Measurements from ENCODE around the gene SPATA31C1. TPM values are rescaled to one million over a fixed set of nuclear protein-coding genes. Genes with fewer than 3 reads are reported as not detected.

Gene SPATA31C1
- total RNA-seq, 1 experiment from 2014 or later, result not detected

DNA sequence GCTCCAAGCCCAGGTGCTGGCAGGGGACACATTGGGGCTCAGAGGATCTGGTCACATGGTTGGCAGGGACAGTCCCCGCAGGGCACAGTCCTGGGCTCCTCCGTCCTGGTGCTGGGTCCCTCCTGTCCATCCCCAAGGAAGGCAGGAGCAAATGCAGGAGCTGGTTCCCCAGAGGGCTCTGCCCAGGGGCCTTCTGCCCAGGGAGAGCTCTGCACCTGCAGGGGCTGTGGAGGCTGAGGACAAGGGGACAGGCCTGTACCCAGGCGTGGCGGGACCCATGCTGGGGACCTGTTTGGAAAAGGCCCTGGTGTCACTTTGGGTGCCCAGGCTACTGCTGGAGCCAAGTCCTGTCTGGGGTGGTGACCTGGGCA, 27.9 kb upstream of the SPATA31C1 start:
- no peaks in the 10 kb centered on the region for H3F3A ChIP-seq (ENCODE audit: low read length, unreplicated experiment)
- no peak overlapping the region for H3K4me2 ChIP-seq (ENCODE audit: low read length)
- DNase-seq (no peak), ATAC-seq (no peak)
- H3K9me3 ChIP-seq (ENCODE audit: low read length), result no peaks in the 10 kb centered on the region
- H3K4me3 ChIP-seq (ENCODE audit: low read length), result no peak overlapping the region
- H4K20me1 ChIP-seq (ENCODE audit: low read length), result no peaks in the 10 kb centered on the region
- no peaks in the 10 kb centered on the region for H3K27me3 ChIP-seq (ENCODE audit: low read length)
- no peaks in the 10 kb centered on the region for H3K36me3 ChIP-seq (ENCODE audit: low read depth, low read length)
- intact Hi-C loops (cut with micrococcal nuclease), result no loop called here
- TF ChIP-seq EZH2phosphoT487 (IDR thresholded peaks at IDR 0.05; ENCODE audit: borderline replicate concordance, low read length), result no peak
- no peak for TF ChIP-seq EZH2 (IDR thresholded peaks at IDR 0.05; ENCODE audit: low read length, unreplicated experiment)
- TF ChIP-seq, protein P1, sequence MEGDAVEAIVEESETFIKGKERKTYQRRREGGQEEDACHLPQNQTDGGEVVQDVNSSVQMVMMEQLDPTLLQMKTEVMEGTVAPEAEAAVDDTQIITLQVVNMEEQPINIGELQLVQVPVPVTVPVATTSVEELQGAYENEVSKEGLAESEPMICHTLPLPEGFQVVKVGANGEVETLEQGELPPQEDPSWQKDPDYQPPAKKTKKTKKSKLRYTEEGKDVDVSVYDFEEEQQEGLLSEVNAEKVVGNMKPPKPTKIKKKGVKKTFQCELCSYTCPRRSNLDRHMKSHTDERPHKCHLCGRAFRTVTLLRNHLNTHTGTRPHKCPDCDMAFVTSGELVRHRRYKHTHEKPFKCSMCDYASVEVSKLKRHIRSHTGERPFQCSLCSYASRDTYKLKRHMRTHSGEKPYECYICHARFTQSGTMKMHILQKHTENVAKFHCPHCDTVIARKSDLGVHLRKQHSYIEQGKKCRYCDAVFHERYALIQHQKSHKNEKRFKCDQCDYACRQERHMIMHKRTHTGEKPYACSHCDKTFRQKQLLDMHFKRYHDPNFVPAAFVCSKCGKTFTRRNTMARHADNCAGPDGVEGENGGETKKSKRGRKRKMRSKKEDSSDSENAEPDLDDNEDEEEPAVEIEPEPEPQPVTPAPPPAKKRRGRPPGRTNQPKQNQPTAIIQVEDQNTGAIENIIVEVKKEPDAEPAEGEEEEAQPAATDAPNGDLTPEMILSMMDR (conservative IDR thresholded peaks at IDR 0.05; ENCODE audit: low read depth, low read length), result no peak
- H2AFZ ChIP-seq (ENCODE audit: low read length), result no peak overlapping the region
- H3K9ac ChIP-seq (ENCODE audit: low read length), result no peak overlapping the region
- ChIA-PET CTCF (no interaction called here), POLR2A (ENCODE audit: unreplicated experiment) (no interaction called here)
- no peaks in the 10 kb centered on the region for H3K9me2 ChIP-seq (replicated peaks; ENCODE audit: low read length)
- H3K27ac ChIP-seq (ENCODE audit: low read length), result no peak overlapping the region
- no TSS peak for BruUV-seq (replicated peaks)
- no peaks in the 10 kb centered on the region for H3K79me2 ChIP-seq (ENCODE audit: low read length)
- H3K4me1 ChIP-seq (ENCODE audit: insufficient read depth, low read length), result no peaks in the 10 kb centered on the region

DNA sequence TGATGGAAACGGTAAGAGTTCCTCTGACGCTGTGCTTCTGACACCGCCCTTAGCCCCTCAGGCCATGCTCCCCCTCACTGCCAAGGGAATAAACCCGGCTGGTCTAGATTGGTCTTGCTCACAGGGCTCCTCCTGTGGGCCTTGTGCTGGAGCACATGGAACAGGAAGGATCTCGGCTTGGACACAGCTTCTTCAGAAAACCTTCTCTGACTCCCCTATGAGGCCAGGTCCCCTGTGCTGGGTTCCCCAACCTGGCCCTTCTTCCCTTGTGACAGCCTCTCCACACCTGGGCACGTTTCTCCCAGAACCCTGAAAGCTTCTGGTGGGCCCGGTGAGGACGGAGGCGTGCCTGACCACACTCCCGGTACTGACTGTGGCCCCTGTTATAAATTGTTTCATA, 26.9 kb upstream of the SPATA31C1 start:
- Histone ChIP-seq H3K27me3 (ENCODE audit: low read length) (no peaks in the 10 kb centered on the region), H3K4me2 (ENCODE audit: low read length) (no peak overlapping the region), H3K9ac (ENCODE audit: low read length) (no peak overlapping the region), H3K79me2 (ENCODE audit: low read length) (no peaks in the 10 kb centered on the region), H3K27ac (ENCODE audit: low read length) (no peak overlapping the region), H3K4me1 (ENCODE audit: insufficient read depth, low read length) (no peaks in the 10 kb centered on the region), H3K9me2 (replicated peaks; ENCODE audit: low read length) (no peaks in the 10 kb centered on the region), H2AFZ (ENCODE audit: low read length) (no peak overlapping the region), H3K36me3 (ENCODE audit: low read depth, low read length) (no peaks in the 10 kb centered on the region), H3F3A (ENCODE audit: low read length, unreplicated experiment) (no peaks in the 10 kb centered on the region), H3K4me3 (ENCODE audit: low read length) (no peak overlapping the region), H4K20me1 (ENCODE audit: low read length) (no peaks in the 10 kb centered on the region), H3K9me3 (ENCODE audit: low read length) (no peaks in the 10 kb centered on the region)
- ChIA-PET POLR2A (ENCODE audit: unreplicated experiment) (no interaction called here), CTCF (no interaction called here)
- TF ChIP-seq EZH2phosphoT487 (IDR thresholded peaks at IDR 0.05; ENCODE audit: borderline replicate concordance, low read length) (no peak), EZH2 (IDR thresholded peaks at IDR 0.05; ENCODE audit: low read length, unreplicated experiment) (no peak)
- TF ChIP-seq, protein P1 (conservative IDR thresholded peaks at IDR 0.05; ENCODE audit: low read depth, low read length), result no peak
- DNase-seq, result no peak
- intact Hi-C loops (cut with micrococcal nuclease), result no loop called here
- ATAC-seq, result no peak
- BruUV-seq (replicated peaks), result no TSS peak

DNA sequence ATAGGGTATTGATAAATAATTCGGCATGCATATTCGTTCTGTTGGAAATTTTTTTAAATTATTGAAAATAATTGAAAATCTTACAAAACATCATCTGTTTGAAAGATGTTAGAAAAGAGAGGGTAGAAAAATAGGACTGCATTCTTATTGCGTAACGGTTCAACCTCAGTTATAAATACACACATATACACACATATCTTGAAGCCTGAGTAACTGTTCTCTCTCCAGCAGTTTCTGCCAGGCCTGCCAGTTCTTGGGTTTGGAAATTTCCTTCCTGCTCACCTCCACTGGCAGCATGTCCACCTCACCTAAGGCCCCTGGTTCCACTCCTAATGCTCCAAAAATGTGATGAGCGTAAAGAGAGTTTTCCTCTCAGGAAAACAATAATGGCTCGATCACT, 26.0 kb upstream of the SPATA31C1 start:
- Histone ChIP-seq H3F3A (ENCODE audit: low read length, unreplicated experiment) (no peaks in the 10 kb centered on the region), H4K20me1 (ENCODE audit: low read length) (no peaks in the 10 kb centered on the region), H3K27me3 (ENCODE audit: low read length) (no peaks in the 10 kb centered on the region), H3K27ac (ENCODE audit: low read length) (no peak overlapping the region), H3K79me2 (ENCODE audit: low read length) (no peaks in the 10 kb centered on the region), H3K9me2 (replicated peaks; ENCODE audit: low read length) (no peaks in the 10 kb centered on the region), H3K4me2 (ENCODE audit: low read length) (no peak overlapping the region), H3K9ac (ENCODE audit: low read length) (no peak overlapping the region), H3K9me3 (ENCODE audit: low read length) (no peaks in the 10 kb centered on the region), H3K4me1 (ENCODE audit: insufficient read depth, low read length) (no peaks in the 10 kb centered on the region), H2AFZ (ENCODE audit: low read length) (no peak overlapping the region), H3K4me3 (ENCODE audit: low read length) (no peak overlapping the region), H3K36me3 (ENCODE audit: low read depth, low read length) (no peaks in the 10 kb centered on the region)
- ATAC-seq (no peak), DNase-seq (no peak)
- no TSS peak for BruUV-seq (replicated peaks)
- CTCF ChIA-PET, result no interaction called here
- POLR2A ChIA-PET (ENCODE audit: unreplicated experiment), result no interaction called here
- intact Hi-C loops (cut with micrococcal nuclease), result no loop called here
- TF ChIP-seq, protein P1 (conservative IDR thresholded peaks at IDR 0.05; ENCODE audit: low read depth, low read length), result no peak
- no peak for TF ChIP-seq EZH2phosphoT487 (IDR thresholded peaks at IDR 0.05; ENCODE audit: borderline replicate concordance, low read length)

Measured in PC-3 (cell line).